K562 (cell line): ENCODE measurements around the gene KRTAP10-6. TPM values are rescaled to one million over a fixed set of nuclear protein-coding genes. Genes with fewer than 3 reads are reported as not detected.
"Not testable (repeated sequence)": the region's sequence is repeated elsewhere in the genome, so short reads cannot be mapped to it uniquely, and the experiment has no call there.

Experiments
- ATAC-seq: fragments of 200-7000 bp; cut with Tn5 transposase; 3 replicates; pipeline ENCODE4 v1.9.1; 2020; ENCODE audit warnings: moderate library complexity
- BruUV-seq: library from RNA; stranded (reverse); fragments of 400-500 nt; replicated peaks from 2 replicates; lab custom pipeline; 2021; lab: Mats Ljungman, UMichigan
- CTCF ChIA-PET: fragments of 300-600 bp; formaldehyde crosslinking; extraction: SDS; loops from one replicate; lab custom pipeline; 2021; ENCODE audit warnings: low intra/inter-chr PET ratio; lab: Yijun Ruan, JAX
- POLR2A ChIA-PET: fragments of 300-600, 350-650 bp; sonication (Branson Sonifier 250); formaldehyde crosslinking; extraction: SDS; loops from one replicate; lab custom pipeline; 2021; ENCODE audit warnings: antibody characterized with exemption, inconsistent platforms; lab: Yijun Ruan, JAX
- DNase-seq, 4 experiments: peaks; one replicate each; pipeline versions ENCODE4 v3.0.0 to v3.0.0-alpha.2; 2011 to 2018; ENCODE audit warnings: low spot score in 3 of 4, mixed read lengths in 3 of 4; ENCODE audit errors: extremely low read depth in 1 of 4
- FAIRE-seq: peaks from 2 replicates; lab custom pipeline; 2011; peaks lifted over from hg19 to GRCh38; lab: Jason Lieb, UNC
- H2AFZ ChIP-seq: 2 replicates; pipeline ENCODE4 v1.6.0; 2011; ENCODE audit warnings: low read depth, low read length, control low read depth, inconsistent platforms
- H3K27ac ChIP-seq: fragments of 200-600 bp; 3 replicates; pipeline ENCODE4 v1.8.0; 2011; ENCODE audit warnings: low read depth, mild to moderate bottlenecking, control low read depth, inconsistent platforms, low read length, moderate library complexity, mixed read lengths; ENCODE audit errors: extremely low read depth
- H3K27me3 ChIP-seq, 2 experiments: fragments of 300-600 bp in 1 of 2; 2 replicates in 1 of 2; 3 replicates in 1 of 2; pipeline versions ENCODE4 v1.6.0 to v1.8.0; 2011; ENCODE audit warnings: inconsistent platforms in 2 of 2, low read length in 2 of 2, mild to moderate bottlenecking in 1 of 2, mixed read lengths in 1 of 2, moderate library complexity in 1 of 2; ENCODE audit not compliant: control insufficient read depth in 2 of 2, insufficient read depth in 2 of 2
- H3K36me3 ChIP-seq: fragments of 300-600 bp; 3 replicates; pipeline ENCODE4 v1.8.0; 2011; ENCODE audit warnings: mild to moderate bottlenecking, low read length, inconsistent platforms; ENCODE audit not compliant: control insufficient read depth, insufficient read depth
- H3K4me1 ChIP-seq, 2 experiments: fragments of 200-600 bp in 1 of 2; replicated peaks in 1 of 2; 2 replicates in 1 of 2; 3 replicates in 1 of 2; pipeline versions ENCODE4 v1.5.1 to v1.8.0; 2011; ENCODE audit warnings: inconsistent platforms in 2 of 2, low read length in 2 of 2, mild to moderate bottlenecking in 1 of 2, mixed read lengths in 1 of 2, moderate library complexity in 1 of 2; ENCODE audit not compliant: control insufficient read depth in 2 of 2, insufficient read depth in 2 of 2
- H3K4me2 ChIP-seq: 2 replicates; pipeline ENCODE4 v1.6.1; 2011; ENCODE audit warnings: low read length, control low read depth, inconsistent platforms, mixed read lengths; ENCODE audit not compliant: insufficient read depth
- H3K4me3 ChIP-seq: fragments of 200-600 bp; sonication (generic), shearing (Covaris generic); 2 replicates; pipeline ENCODE4 v1.5.1; 2016; ENCODE audit warnings: control low read depth, inconsistent platforms
- H3K79me2 ChIP-seq: fragments of 200-600 bp; 3 replicates; pipeline ENCODE4 v1.8.0; 2011; ENCODE audit warnings: low read length, inconsistent platforms; ENCODE audit not compliant: control insufficient read depth, insufficient read depth
- H3K9ac ChIP-seq, 2 experiments: 2 replicates each; pipeline versions ENCODE4 v1.6.0 to v1.6.1; 2011; ENCODE audit warnings: low read depth in 2 of 2, low read length in 2 of 2, control low read depth in 1 of 2, inconsistent platforms in 1 of 2, mild to moderate bottlenecking in 1 of 2, mixed read lengths in 1 of 2; ENCODE audit not compliant: insufficient read depth in 1 of 2
- H3K9me1 ChIP-seq: one replicate; pipeline ENCODE4 v1.6.0; 2011; ENCODE audit warnings: inconsistent platforms, mild to moderate bottlenecking, low read length, moderate library complexity; ENCODE audit not compliant: control insufficient read depth, insufficient read depth
- H3K9me3 ChIP-seq: replicated peaks from 2 replicates; pipeline ENCODE4 v1.5.1; 2011; ENCODE audit warnings: low read depth, low read length, inconsistent platforms; ENCODE audit not compliant: control insufficient read depth, insufficient read depth
- H4K20me1 ChIP-seq: replicated peaks from 2 replicates; pipeline ENCODE4 v1.6.1; 2011; ENCODE audit warnings: low read length, inconsistent platforms, mixed read lengths; ENCODE audit not compliant: control insufficient read depth, insufficient read depth
- HSF4 ChIP-seq: fragments of 250-450 bp; sonication (Bioruptor Pico); IDR thresholded peaks from 2 replicates; pipeline ENCODE4 v2.1.2; 2022; ENCODE audit warnings: mild to moderate bottlenecking, moderate library complexity, borderline replicate concordance
- MIER1 ChIP-seq: fragments of 450-650 bp; IDR thresholded peaks from 2 replicates; pipeline ENCODE4 v1.6.1; 2016; ENCODE audit warnings: antibody characterized with exemption, mild to moderate bottlenecking, low read depth
- PHTF2 ChIP-seq: fragments of 250-450 bp; sonication (Bioruptor Pico); IDR thresholded peaks from 2 replicates; pipeline ENCODE4 v1.5.0; 2021; ENCODE audit warnings: mild to moderate bottlenecking
- POLR3G ChIP-seq: IDR thresholded peaks from 2 replicates; pipeline ENCODE4 v1.6.1; 2011; ENCODE audit not compliant: insufficient read length, insufficient replicate concordance; ENCODE audit errors: extremely low read depth
- TEAD2 ChIP-seq: fragments of 450-650 bp; IDR thresholded peaks from 2 replicates; pipeline ENCODE4 v1.6.1; 2016; ENCODE audit warnings: missing genetic modification characterization, control low read depth, missing compliant biosample characterization
- ZNF274 ChIP-seq: IDR thresholded peaks from 2 replicates; pipeline ENCODE4 v1.6.1; 2011; ENCODE audit warnings: low read depth, mild to moderate bottlenecking, low read length, moderate library complexity, borderline replicate concordance
- ZNF431 ChIP-seq: sonication (generic); formaldehyde crosslinking; IDR thresholded peaks from 2 replicates; pipeline ENCODE4 v1.8.0; 2022; ENCODE audit warnings: mild to moderate bottlenecking, missing genetic modification reagents
- ZNF699 ChIP-seq: fragments of 250-450 bp; sonication (Bioruptor Pico); IDR thresholded peaks from 2 replicates; pipeline ENCODE4 v1.8.0; 2021; ENCODE audit warnings: mild to moderate bottlenecking, moderate library complexity; ENCODE audit not compliant: insufficient replicate concordance
- WGBS: fragments of 100-300 bp; shearing (Covaris generic); methylation state at CpG from one replicate; pipeline ENCODE4 v1.1.6; 2016; ENCODE audit warnings: low coverage, mixed read lengths; ENCODE audit not compliant: insufficient coverage; ENCODE audit errors: missing lambda C conversion rate; 5-methylcytosine and 5-hydroxymethylcytosine counted together
- in situ Hi-C: fragments of 300-500 bp; cut with MboI; formaldehyde crosslinking; loops from 4 replicates; pipeline ENCODE4 v1.15.0; 2018; ENCODE audit warnings: inconsistent platforms, mixed read lengths
- intact Hi-C: fragments of 100-400 bp; cut with micrococcal nuclease; formaldehyde crosslinking; loops from 2 replicates; pipeline ENCODE4 v1.14.2; 2022
- polyA plus RNA-seq, 8 experiments: library from polyadenylated mRNA; depleted of rRNA in 4 of 8; stranded (reverse) in 5 of 8; unstranded in 3 of 8; fragments of >200 nt; fragmentation: Nextera tagmentation in 2 of 8; fragmentation: Illumina TruSeq in 1 of 8; extraction: Ambion mirVana in 2 of 8; extraction: Trizol in 1 of 8; gene quantifications; 2 replicates each; pipeline versions ENCODE4 v1.2.1 to v1.2.3, GENCODE V29; 2011 to 2014; ENCODE audit warnings: inconsistent platforms in 1 of 8, missing spikeins in 1 of 8
- total RNA-seq, 7 experiments: library from RNA; depleted of rRNA in 6 of 7; stranded (reverse); fragments of >200 nt in 6 of 7; fragmentation: Illumina TruSeq in 2 of 7; extraction: Trizol in 2 of 7; gene quantifications; 2 replicates each; pipeline versions ENCODE4 v1.2.1 to v1.2.3, GENCODE V29; 2011 to 2021; ENCODE audit warnings: low replicate concordance in 1 of 7
- TF ChIP-seq, protein P1 (sequence below): IDR thresholded peaks from 3 replicates; pipeline ENCODE4 v1.6.1; 2011; ENCODE audit warnings: borderline replicate concordance, mild to moderate bottlenecking, moderate library complexity; ENCODE audit not compliant: insufficient read length; ENCODE audit errors: extremely low read depth
- TF ChIP-seq, protein P2 (sequence below): fragments of 250-450 bp; sonication (Bioruptor Pico); IDR thresholded peaks from 2 replicates; pipeline ENCODE4 v1.8.0; 2021; ENCODE audit warnings: moderate library complexity, mild to moderate bottlenecking, inconsistent platforms
- TF ChIP-seq, protein P3 (sequence below): fragments of 450-650 bp; conservative IDR thresholded peaks from 2 replicates; pipeline ENCODE4 v1.6.1; 2016; ENCODE audit warnings: missing genetic modification characterization, low read depth, mild to moderate bottlenecking, missing compliant biosample characterization, moderate library complexity

Gene KRTAP10-6
- total and polyA plus RNA-seq, 9 of the 15 experiments (the other 6 are each of a cell fraction or from before 2014, with no cell fraction given), result not detected

DNA sequence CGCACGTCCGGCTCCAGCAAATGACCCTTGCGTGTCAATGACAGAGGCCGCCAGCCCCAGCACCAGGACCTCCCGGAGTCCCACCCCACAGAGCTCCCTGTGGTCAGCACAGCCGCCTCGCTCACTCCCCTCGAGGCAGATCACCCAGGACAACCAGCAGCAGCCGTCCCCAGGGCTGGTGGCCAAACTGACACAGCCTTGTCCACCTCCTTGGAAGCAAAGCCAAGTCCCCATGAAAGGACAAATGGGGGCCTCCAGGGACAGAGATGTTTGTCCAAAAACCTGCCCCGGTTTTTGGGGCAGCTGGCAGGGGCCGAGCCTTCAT, 47.0 kb upstream of the KRTAP10-6 start:
- CTCF ChIA-PET, result no interaction called here
- Histone ChIP-seq H3K9ac (no peak overlapping the region), H3K9me3 (peaks cover 2% of the 10 kb centered on the region), H3K79me2 (no peaks in the 10 kb centered on the region), H3K4me2 (no peak overlapping the region), H3K4me3 (no peak overlapping the region), H3K9me1 (no peaks in the 10 kb centered on the region), H3K36me3 (no peaks in the 10 kb centered on the region), H4K20me1 (no peaks in the 10 kb centered on the region), H3K4me1 (peaks cover 0 to 3% of the 10 kb centered on the region in 2 experiments; a peak in 2 of 5 replicates)
- ATAC-seq (no peak), DNase-seq (no peak), FAIRE-seq (no peak)
- POLR2A ChIA-PET, result interaction anchor here (0.6 kb wide), 1 partner anchor 28 kb away, joined by 3 read pairs; no protein-coding TSS in a partner anchor
- TF ChIP-seq, protein P1, sequence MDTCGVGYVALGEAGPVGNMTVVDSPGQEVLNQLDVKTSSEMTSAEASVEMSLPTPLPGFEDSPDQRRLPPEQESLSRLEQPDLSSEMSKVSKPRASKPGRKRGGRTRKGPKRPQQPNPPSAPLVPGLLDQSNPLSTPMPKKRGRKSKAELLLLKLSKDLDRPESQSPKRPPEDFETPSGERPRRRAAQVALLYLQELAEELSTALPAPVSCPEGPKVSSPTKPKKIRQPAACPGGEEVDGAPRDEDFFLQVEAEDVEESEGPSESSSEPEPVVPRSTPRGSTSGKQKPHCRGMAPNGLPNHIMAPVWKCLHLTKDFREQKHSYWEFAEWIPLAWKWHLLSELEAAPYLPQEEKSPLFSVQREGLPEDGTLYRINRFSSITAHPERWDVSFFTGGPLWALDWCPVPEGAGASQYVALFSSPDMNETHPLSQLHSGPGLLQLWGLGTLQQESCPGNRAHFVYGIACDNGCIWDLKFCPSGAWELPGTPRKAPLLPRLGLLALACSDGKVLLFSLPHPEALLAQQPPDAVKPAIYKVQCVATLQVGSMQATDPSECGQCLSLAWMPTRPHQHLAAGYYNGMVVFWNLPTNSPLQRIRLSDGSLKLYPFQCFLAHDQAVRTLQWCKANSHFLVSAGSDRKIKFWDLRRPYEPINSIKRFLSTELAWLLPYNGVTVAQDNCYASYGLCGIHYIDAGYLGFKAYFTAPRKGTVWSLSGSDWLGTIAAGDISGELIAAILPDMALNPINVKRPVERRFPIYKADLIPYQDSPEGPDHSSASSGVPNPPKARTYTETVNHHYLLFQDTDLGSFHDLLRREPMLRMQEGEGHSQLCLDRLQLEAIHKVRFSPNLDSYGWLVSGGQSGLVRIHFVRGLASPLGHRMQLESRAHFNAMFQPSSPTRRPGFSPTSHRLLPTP, result no peak
- TF ChIP-seq ZNF431 (no peak), TEAD2 (tag) (no peak), MIER1 (no peak), HSF4 (CRISPR knock-in tag) (no peak), PHTF2 (no peak), ZNF274 (no peak), POLR3G (no peak), ZNF699 (CRISPR knock-in tag) (no peak)
- TF ChIP-seq, protein P2, sequence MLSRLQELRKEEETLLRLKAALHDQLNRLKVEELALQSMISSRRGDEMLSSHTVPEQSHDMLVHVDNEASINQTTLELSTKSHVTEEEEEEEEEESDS (CRISPR knock-in tag), result no peak
- TF ChIP-seq, protein P3, sequence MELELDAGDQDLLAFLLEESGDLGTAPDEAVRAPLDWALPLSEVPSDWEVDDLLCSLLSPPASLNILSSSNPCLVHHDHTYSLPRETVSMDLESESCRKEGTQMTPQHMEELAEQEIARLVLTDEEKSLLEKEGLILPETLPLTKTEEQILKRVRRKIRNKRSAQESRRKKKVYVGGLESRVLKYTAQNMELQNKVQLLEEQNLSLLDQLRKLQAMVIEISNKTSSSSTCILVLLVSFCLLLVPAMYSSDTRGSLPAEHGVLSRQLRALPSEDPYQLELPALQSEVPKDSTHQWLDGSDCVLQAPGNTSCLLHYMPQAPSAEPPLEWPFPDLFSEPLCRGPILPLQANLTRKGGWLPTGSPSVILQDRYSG (tag), result no peak
- TF ChIP-seq, all 486 proteins: peak for 0
- no TSS peak for BruUV-seq
- Histone ChIP-seq H2AFZ (no peak overlapping the region), H3K27me3 (peaks cover 0 to 6% of the 10 kb centered on the region in 2 experiments; a peak in 2 of 5 replicates), H3K27ac (no peak overlapping the region)
- 12% methylated on average over 12 of the region's 12 CpGs for WGBS
- intact Hi-C loops (no loop called here), in situ Hi-C loops (no loop called here)

DNA sequence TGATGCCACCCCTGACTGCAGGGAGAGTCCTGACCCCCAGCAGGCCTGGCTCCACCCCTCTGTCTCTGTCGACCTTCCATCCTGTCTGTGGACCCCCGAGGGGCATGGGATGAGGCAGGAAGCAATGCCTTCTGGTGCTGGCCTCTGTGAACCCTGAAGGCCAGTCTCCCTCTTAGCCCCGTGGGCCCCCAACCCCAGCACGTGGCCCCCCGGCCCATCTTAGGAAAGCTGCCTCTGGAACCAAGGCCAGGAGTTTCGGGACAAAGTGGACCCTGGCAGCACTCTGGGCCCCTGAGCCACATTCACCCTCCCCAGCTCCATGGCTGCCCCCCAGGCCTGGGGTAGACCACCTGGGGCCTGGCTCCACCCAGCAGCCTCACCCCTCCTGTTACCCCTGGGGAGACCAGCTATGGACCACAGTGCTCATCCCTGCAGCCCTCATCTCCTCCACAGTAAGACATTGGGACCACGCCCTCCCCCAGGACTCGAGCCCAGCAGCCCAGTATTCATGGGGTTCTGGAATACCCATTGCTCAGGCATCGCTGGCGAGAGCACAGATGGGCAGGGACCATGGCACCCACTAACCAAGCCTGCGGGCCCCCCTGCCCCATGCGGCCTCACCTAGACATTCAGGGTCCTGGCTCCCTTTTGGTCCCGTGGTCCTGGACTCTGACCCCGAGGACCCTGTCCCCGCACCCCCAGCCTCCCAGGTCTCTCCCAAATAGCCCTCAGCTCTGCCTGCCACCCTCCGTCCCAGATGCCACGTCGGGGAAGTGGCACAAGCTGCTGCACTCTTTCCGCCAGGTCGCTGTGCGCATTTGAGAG, 46.4 kb upstream of the KRTAP10-6 start:
- DNase-seq, H3K4me1 ChIP-seq, FAIRE-seq, H3K27ac ChIP-seq, H3K79me2 ChIP-seq, H3K9me1 ChIP-seq, H4K20me1 ChIP-seq, in situ Hi-C loops, H3K27me3 ChIP-seq, H3K36me3 ChIP-seq, H2AFZ ChIP-seq, BruUV-seq, ATAC-seq, intact Hi-C loops, H3K9ac ChIP-seq, H3K9me3 ChIP-seq, H3K4me2 ChIP-seq, H3K4me3 ChIP-seq: not testable (repeated sequence)
- POLR2A ChIA-PET, result interaction anchor here (0.6 to 1.0 kb wide), 2 partner anchors 16 to 27 kb away, joined by 3 read pairs; no protein-coding TSS in a partner anchor
- WGBS, result 14% methylated on average over 14 of the region's 21 CpGs
- CTCF ChIA-PET, result interaction anchor here (0.6 kb wide), 1 partner anchor 104 kb away, joined by 3 read pairs; no protein-coding TSS in a partner anchor
